ENCODE measurements around the gene DENND4C. TPM values are rescaled to one million over a fixed set of nuclear protein-coding genes. Genes with fewer than 3 reads are reported as not detected.
A peak's percentile ranks its signal among the peaks of the same experiment; 100 is the strongest.

Gene DENND4C
- total and polyA plus RNA-seq, 2 of the 4 experiments (the other 2 are of a cell fraction) = 9.0 to 32.6 TPM

DNA sequence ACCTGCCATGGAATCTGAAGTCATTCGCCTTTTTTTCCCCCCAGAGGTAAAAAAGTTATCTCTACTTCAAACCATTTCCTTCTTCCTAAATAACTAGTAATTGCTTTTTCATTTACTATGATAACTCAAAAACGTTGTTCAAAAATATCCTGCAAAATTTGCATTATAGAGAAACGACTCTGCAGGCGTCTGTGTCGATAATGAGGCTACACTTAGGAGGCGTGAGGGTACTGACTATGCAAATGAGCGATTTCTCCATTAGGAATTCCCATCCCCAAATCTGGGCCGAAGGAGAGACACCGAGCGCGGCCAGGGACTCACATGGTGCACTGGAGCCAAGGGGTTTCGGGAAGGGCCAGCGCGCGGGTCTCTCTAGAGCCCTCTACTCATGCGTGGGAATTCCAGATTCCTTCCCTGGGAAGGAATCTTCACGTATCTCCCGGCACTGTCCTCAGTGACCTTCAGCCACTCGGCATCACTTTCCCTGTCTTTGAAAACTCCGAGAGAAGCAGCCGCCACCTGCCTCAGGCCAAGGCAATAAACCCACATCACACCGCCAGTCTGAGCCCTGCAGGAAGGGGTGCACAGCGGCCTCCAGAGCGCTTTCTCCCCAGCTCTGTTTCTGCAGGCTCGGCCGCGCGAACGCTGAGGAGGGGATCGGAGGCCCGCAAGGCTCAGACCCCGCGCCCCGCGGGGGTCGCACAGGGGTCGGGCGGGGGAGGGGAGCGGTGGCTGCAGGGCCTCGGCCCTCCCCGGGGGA, 718 bp upstream of the DENND4C start:
- Histone ChIP-seq H2BK120ac (ENCODE audit: low read depth, low read length) (no peak overlapping the region), H3K79me1 (ENCODE audit: low read depth in 1 of 2, low read length in 2 of 2) (peaks cover 0 to 18% of the 10 kb centered on the region in 2 experiments; a peak in 3 of 4 replicates), H3K4me3 (ENCODE audit: insufficient read depth, low read depth, low read length) (peak overlapping the region; percentile 97), H3K36me3 (ENCODE audit: control insufficient read depth, insufficient read depth, low read length) (peaks cover 2% of the 10 kb centered on the region; the same call in 1 of the 2 replicates), H3K56ac (ENCODE audit: extremely low read depth, insufficient read depth, low read length) (no peak overlapping the region), H4K91ac (ENCODE audit: insufficient read depth, low read depth, low read length) (no peak overlapping the region), H3K4me1 (ENCODE audit: control insufficient read depth, insufficient read depth, low read length) (peaks cover 3% of the 10 kb centered on the region), H3K9me1 (ENCODE audit: insufficient read depth, low read length) (no peaks in the 10 kb centered on the region), H3K9me3 (ENCODE audit: control insufficient read depth, insufficient read depth, low read length) (no peaks in the 10 kb centered on the region), H4K20me1 (ENCODE audit: insufficient read depth, low read length) (peaks cover 19% of the 10 kb centered on the region; the same call in 1 of the 2 replicates), H3K9ac (ENCODE audit: low read depth, low read length) (peak overlapping the region; percentile 44; the same call in 1 of the 2 replicates), H3K23ac (ENCODE audit: low read depth, low read length) (no peak overlapping the region; the same call in 1 of the 2 replicates), H3K27me3 (ENCODE audit: control insufficient read depth, insufficient read depth, low read length) (no peaks in the 10 kb centered on the region), H4K8ac (ENCODE audit: low read depth in 2 of 2, low read length in 2 of 2) (peak overlapping the region; percentile 31 to 79; a peak in 2 of 4 replicates), H2AK9ac (replicated peaks; ENCODE audit: low read depth, low read length, poor library complexity) (peak overlapping the region; percentile 55), H3K4me2 (ENCODE audit: low read depth, low read length) (peak overlapping the region; percentile 98), H2BK20ac (ENCODE audit: low read depth, low read length) (no peak overlapping the region), H3K14ac (replicated peaks; ENCODE audit: low read depth, low read length) (no peak overlapping the region), H4K5ac (ENCODE audit: low read depth, low read length) (no peak overlapping the region), H3K4ac (ENCODE audit: low read depth, low read length) (no peak overlapping the region), H3K18ac (ENCODE audit: low read depth, low read length) (no peak overlapping the region), H3K27ac (ENCODE audit: insufficient read depth, low read length) (peak overlapping the region; percentile 23; the same call in 1 of the 2 replicates), H2AFZ (replicated peaks; ENCODE audit: low read length, poor library complexity) (peak overlapping the region; percentile 96), H2BK15ac (ENCODE audit: low read depth, low read length) (no peak overlapping the region; the same call in 2 of the 3 replicates), H2BK5ac (ENCODE audit: low read depth, low read length, poor library complexity, severe bottlenecking) (no peak overlapping the region), H2AK5ac (ENCODE audit: low read depth, low read length) (no peak overlapping the region)
- in situ Hi-C loops (cut with MboI; ENCODE audit: low sequenced_read_pairs) (no loop called here), intact Hi-C loops (cut with micrococcal nuclease) (loop anchor here (1.0 to 2.0 kb wide), 4 partner anchors 45 to 227 kb away; partner anchors contain the start of gene ACER2), dilution Hi-C loops (cut with HindIII; ENCODE audit: low sequenced_read_pairs, unreplicated experiment) (no loop called here)
- ATAC-seq (ENCODE audit: low read depth) (peak; percentile 54), DNase-seq (no peak)
- no peak for TF ChIP-seq NFE2L2 (IDR thresholded peaks at IDR 0.05; ENCODE audit: low read depth, low read length)
- CTCF ChIA-PET = interaction anchor here (0.5 kb wide), 1 partner anchor 1083 kb away, joined by 3 read pairs; no protein-coding TSS in a partner anchor
- no TSS peak for BruUV-seq (replicated peaks)
- POLR2A ChIA-PET (ENCODE audit: unreplicated experiment) = interaction anchor here (0.6 to 0.7 kb wide), 2 partner anchors 117 to 145 kb away, joined by 3 to 9 read pairs; no protein-coding TSS in a partner anchor
- 2% methylated on average over 8 of the region's 41 CpGs; no CpG with 5 or more reads in 1 of the 2 experiments for WGBS, 2 experiments (ENCODE audit: extremely low coverage in 2 of 2, insufficient read length in 1 of 2)

Data from IMR-90 (cell line).